Muscle of leg (tissue), 11 donors: Measurements from ENCODE around the gene TAC3. TPM values are rescaled to one million over a fixed set of nuclear protein-coding genes. Genes with fewer than 3 reads are reported as not detected.
"Not testable (repeated sequence)": the region's sequence is repeated elsewhere in the genome, so short reads cannot be mapped to it uniquely, and the experiment has no call there.

Source experiments
- DNase-seq: peaks from one replicate; pipeline ENCODE4 v3.0.0; 2013
- H3K27ac ChIP-seq: one replicate; pipeline ENCODE4 v1.5.1; 2013; ENCODE audit warnings: mild to moderate bottlenecking, low read length, control low read depth
- H3K27me3 ChIP-seq: one replicate; pipeline ENCODE4 v1.6.1; 2013; ENCODE audit warnings: low read length; ENCODE audit not compliant: control insufficient read depth, insufficient read depth
- H3K36me3 ChIP-seq: one replicate; pipeline ENCODE4 v1.6.1; 2013; ENCODE audit warnings: low read length; ENCODE audit not compliant: control insufficient read depth, insufficient read depth
- H3K4me1 ChIP-seq: one replicate; pipeline ENCODE4 v1.6.1; 2013; ENCODE audit warnings: low read length; ENCODE audit not compliant: control insufficient read depth, insufficient read depth
- H3K4me3 ChIP-seq: one replicate; pipeline ENCODE4 v1.5.1; 2013; ENCODE audit warnings: low read length, control low read depth
- H3K9me3 ChIP-seq: replicated peaks from 2 replicates; pipeline ENCODE4 v1.6.1; 2013; ENCODE audit warnings: low read depth, low read length; ENCODE audit not compliant: control insufficient read depth
- WGBS: methylation state at CpG from one replicate; pipeline ENCODE4 v1.1.5; 2013; ENCODE audit warnings: missing lambda C conversion rate; ENCODE audit not compliant: insufficient coverage; 5-methylcytosine and 5-hydroxymethylcytosine counted together
- polyA plus RNA-seq, 8 donors: library from polyadenylated mRNA; unstranded; fragments of 120-200 nt; gene quantifications; one replicate each; pipeline versions ENCODE4 v1.2.1 to v1.2.3, GENCODE V29; 2013; ENCODE audit warnings: inconsistent platforms in 1 of 8, low replicate concordance in 1 of 8; ENCODE audit not compliant: insufficient read length in 8 of 8, insufficient read depth in 1 of 8
- total RNA-seq: library from RNA; stranded (reverse); fragments of 120-200 nt; gene quantifications from one replicate; pipeline ENCODE4 v1.2.4, GENCODE V29; 2013

TAC3 gene
- total and polyA plus RNA-seq, 9 donors: 0.09 to 0.71 (median 0.39) TPM; not detected in 6

DNA sequence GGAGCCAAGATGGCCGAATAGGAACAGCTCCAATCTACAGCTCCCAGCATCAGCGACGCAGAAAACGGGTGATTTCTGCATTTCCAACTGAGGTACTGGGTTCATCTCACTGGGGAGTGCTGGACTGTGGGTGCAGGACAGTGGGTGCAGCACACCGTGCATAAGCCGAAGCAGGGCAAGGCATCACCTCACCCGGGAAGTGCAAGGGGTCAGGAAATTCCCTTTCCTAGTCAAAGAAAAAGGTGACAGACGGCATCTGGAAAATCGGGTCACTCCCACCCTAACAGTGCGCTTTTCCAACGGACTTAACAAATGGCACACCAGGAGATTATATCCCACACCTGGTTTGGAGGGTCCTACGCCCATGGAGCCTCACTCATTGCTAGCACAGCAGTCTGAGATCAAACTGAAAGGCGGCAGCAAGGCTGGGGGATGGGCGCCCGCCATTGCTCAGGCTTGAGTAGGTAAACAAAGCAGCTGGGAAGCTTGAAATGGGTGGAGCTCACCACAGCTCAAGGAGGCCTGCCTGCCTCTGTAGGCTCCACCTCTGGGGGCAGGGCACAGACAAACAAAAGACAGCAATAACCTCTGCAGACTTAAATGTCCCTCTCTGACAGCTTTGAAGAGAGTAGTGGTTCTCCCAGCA lies 50.2 kb downstream of the TAC3 start:
- not testable (repeated sequence) for H3K27me3 ChIP-seq, H3K4me1 ChIP-seq, H3K36me3 ChIP-seq, H3K4me3 ChIP-seq, H3K27ac ChIP-seq, H3K9me3 ChIP-seq, DNase-seq
- WGBS: 100% methylated on average over 3 of the region's 15 CpGs

GRCh38 chr12:56965124-56965523 lies 51.2 kb downstream of the TAC3 start:
- not testable (repeated sequence) for H3K4me1 ChIP-seq, DNase-seq, H3K9me3 ChIP-seq, H3K27me3 ChIP-seq, H3K27ac ChIP-seq, H3K4me3 ChIP-seq, H3K36me3 ChIP-seq
- WGBS: no CpG with 5 or more reads among the region's 4 CpGs

- H3K9me3 ChIP-seq, H3K27ac ChIP-seq, H3K36me3 ChIP-seq, H3K27me3 ChIP-seq, DNase-seq, H3K4me1 ChIP-seq, H3K4me3 ChIP-seq: not testable (repeated sequence)
- no CpG with 5 or more reads among the region's 27 CpGs for WGBS
Observed at GRCh38 chr12:56963557-56963956, 52.8 kb downstream of the TAC3 start.

DNA sequence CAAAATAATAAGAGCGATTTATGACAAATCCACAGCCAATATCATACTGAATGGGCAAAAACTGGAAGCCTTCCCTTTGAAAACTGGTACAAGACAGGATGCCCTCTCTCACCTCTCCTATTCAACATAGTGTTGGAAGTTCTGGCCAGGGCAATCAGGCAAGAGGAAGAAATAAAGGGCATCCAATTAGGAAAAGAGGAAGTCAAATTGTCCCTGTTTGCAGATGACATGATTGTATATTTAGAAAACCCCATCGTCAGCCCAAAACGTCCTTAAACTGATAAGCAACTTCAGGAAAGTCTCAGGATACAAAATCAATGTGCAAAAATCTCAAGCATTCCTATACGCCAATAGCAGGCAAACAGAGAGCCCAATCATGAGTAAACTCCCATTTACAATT lies 54.1 kb downstream of the TAC3 start:
- H3K27me3 ChIP-seq, H3K36me3 ChIP-seq, H3K4me1 ChIP-seq, H3K4me3 ChIP-seq, DNase-seq, H3K27ac ChIP-seq, H3K9me3 ChIP-seq: not testable (repeated sequence)
- no CpG with 5 or more reads among the region's 4 CpGs for WGBS

Other genes with a start within 250 kb of the TAC3 start
- 0.22 TPM for gene SDR9C7, start 82.1 kb downstream of the TAC3 start, total RNA-seq
- under 1 TPM; 0.17 to 0.59 (median 0.24) TPM for gene SDR9C7, start 82.1 kb downstream of the TAC3 start, polyA plus RNA-seq
- 0.27 TPM for gene RDH16, start 58.9 kb downstream of the TAC3 start, total RNA-seq
- gene RDH16, start 58.9 kb downstream of the TAC3 start, polyA plus RNA-seq: under 1 TPM; 0.12 to 0.50 (median 0.24) TPM
- gene ZBTB39, start 10.0 kb downstream of the TAC3 start, total RNA-seq: 5.0 TPM
- 1 to 10 TPM; 4.3 to 7.0 (median 5.8) TPM for gene ZBTB39, start 10.0 kb downstream of the TAC3 start, polyA plus RNA-seq
- gene MYO1A, start 33.6 kb upstream of the TAC3 start, total RNA-seq: 0.18 TPM
- 10 to 100 TPM in 1 of 8 donors, 1 to 10 TPM in 1, under 1 TPM in 6; 0.05 to 11.0 (median 0.21) TPM for gene MYO1A, start 33.6 kb upstream of the TAC3 start, polyA plus RNA-seq
- gene NEMP1, start 62.3 kb upstream of the TAC3 start, total RNA-seq: 14.3 TPM
- gene NEMP1, start 62.3 kb upstream of the TAC3 start, polyA plus RNA-seq: 10 to 100 TPM; 14.4 to 21.3 (median 16.4) TPM
- 34.8 TPM for gene NAB2, start 72.6 kb upstream of the TAC3 start, total RNA-seq
- 10 to 100 TPM; 30.6 to 42.8 (median 35.2) TPM for gene NAB2, start 72.6 kb upstream of the TAC3 start, polyA plus RNA-seq
- 26.9 TPM for gene STAT6, start 94.8 kb upstream of the TAC3 start, total RNA-seq
- gene STAT6, start 94.8 kb upstream of the TAC3 start, polyA plus RNA-seq: 10 to 100 TPM; 32.6 to 56.3 (median 37.1) TPM
- 82.7 TPM for gene LRP1, start 112.0 kb upstream of the TAC3 start, total RNA-seq
- gene LRP1, start 112.0 kb upstream of the TAC3 start, polyA plus RNA-seq: 100 to 1,000 TPM in 7 of 8 donors, 10 to 100 TPM in 1; 98.3 to 231 (median 160) TPM
- 0.66 TPM for gene LRP1-AS, start 131.1 kb upstream of the TAC3 start, total RNA-seq
- 1 to 10 TPM in 2 of 8 donors, under 1 TPM in 4, not detected in 2; 0.45 to 1.7 (median 0.85) TPM for gene LRP1-AS, start 131.1 kb upstream of the TAC3 start, polyA plus RNA-seq
- 1.2 TPM for gene NXPH4, start 200.3 kb upstream of the TAC3 start, total RNA-seq
- 1 to 10 TPM; 3.2 to 5.6 (median 3.9) TPM for gene NXPH4, start 200.3 kb upstream of the TAC3 start, polyA plus RNA-seq
- gene SHMT2, start 213.2 kb upstream of the TAC3 start, total RNA-seq: 53.4 TPM
- gene SHMT2, start 213.2 kb upstream of the TAC3 start, polyA plus RNA-seq: 10 to 100 TPM; 59.9 to 82.2 (median 71.8) TPM
- 202 TPM for gene STAC3, start 234.7 kb upstream of the TAC3 start, total RNA-seq
- gene STAC3, start 234.7 kb upstream of the TAC3 start, polyA plus RNA-seq: 100 to 1,000 TPM; 308 to 499 (median 427) TPM